OCI-LY7 (cell line): ENCODE data around the gene FHIT.

Experiments used
- CTCF ChIP-seq: fragments of 200-600 bp; sonication (generic); conservative IDR thresholded peaks from 2 replicates; pipeline ENCODE4 v1.5.1; 2014; ENCODE audit warnings: mild to moderate bottlenecking, antibody characterized with exemption, low read length, moderate library complexity, mixed read lengths
- EZH2phosphoT487 ChIP-seq: fragments of 200-600 bp; sonication (generic); IDR thresholded peaks from 2 replicates; pipeline ENCODE4 v1.6.1; 2018; ENCODE audit warnings: low read depth, borderline replicate concordance, mild to moderate bottlenecking, mixed run types, antibody characterized with exemption, low read length, moderate library complexity, mixed read lengths

- no peak for TF ChIP-seq CTCF
- no peak for TF ChIP-seq EZH2phosphoT487
These were observed 1440.1 kb downstream of the FHIT start for GRCh38 chr3:59811160-59811559.
